ENCODE measurements around the gene G0S2.

Gene G0S2

GRCh38 chr1:209667103-209667502 lies 8.1 kb upstream of the G0S2 start:
- Histone ChIP-seq H3K9me3 (ENCODE audit: severe bottlenecking) (no peaks in the 10 kb centered on the region), H3K36me3 (ENCODE audit: low read depth) (no peaks in the 10 kb centered on the region), H3K4me3 (ENCODE audit: severe bottlenecking) (no peak overlapping the region), H3K27me3 (ENCODE audit: insufficient read depth, poor library complexity, severe bottlenecking) (no peaks in the 10 kb centered on the region), H3K27ac (ENCODE audit: poor library complexity, severe bottlenecking) (no peak overlapping the region), H3K4me1 (ENCODE audit: insufficient read depth, poor library complexity, severe bottlenecking) (peaks cover 3% of the 10 kb centered on the region)
- no peak for TF ChIP-seq CTCF (IDR thresholded peaks at IDR 0.05; ENCODE audit: poor library complexity, severe bottlenecking)
- DNase-seq (ENCODE audit: low spot score) = no peak
- ATAC-seq (ENCODE audit: low read depth) = no peak

GRCh38 chr1:209667708-209668107 lies 7.5 kb upstream of the G0S2 start:
- no peaks in the 10 kb centered on the region for H3K36me3 ChIP-seq (ENCODE audit: low read depth)
- no peak overlapping the region for H3K4me3 ChIP-seq (ENCODE audit: severe bottlenecking)
- H3K27me3 ChIP-seq (ENCODE audit: insufficient read depth, poor library complexity, severe bottlenecking) = no peaks in the 10 kb centered on the region
- ATAC-seq (ENCODE audit: low read depth) = no peak
- H3K9me3 ChIP-seq (ENCODE audit: severe bottlenecking) = no peaks in the 10 kb centered on the region
- no peak overlapping the region for H3K27ac ChIP-seq (ENCODE audit: poor library complexity, severe bottlenecking)
- H3K4me1 ChIP-seq (ENCODE audit: insufficient read depth, poor library complexity, severe bottlenecking) = peaks cover 3% of the 10 kb centered on the region
- no peak for DNase-seq (ENCODE audit: low spot score)
- no peak for TF ChIP-seq CTCF (IDR thresholded peaks at IDR 0.05; ENCODE audit: poor library complexity, severe bottlenecking)

GRCh38 chr1:209670441-209671082 lies 4.7 kb upstream of the G0S2 start:
- TF ChIP-seq CTCF (IDR thresholded peaks at IDR 0.05; ENCODE audit: poor library complexity, severe bottlenecking) = no peak
- H3K27me3 ChIP-seq (ENCODE audit: insufficient read depth, poor library complexity, severe bottlenecking) = no peaks in the 10 kb centered on the region
- H3K36me3 ChIP-seq (ENCODE audit: low read depth) = no peaks in the 10 kb centered on the region
- no peak for ATAC-seq (ENCODE audit: low read depth)
- no peak for DNase-seq (ENCODE audit: low spot score)
- no peak overlapping the region for H3K4me3 ChIP-seq (ENCODE audit: severe bottlenecking)
- peaks cover 14% of the 10 kb centered on the region for H3K4me1 ChIP-seq (ENCODE audit: insufficient read depth, poor library complexity, severe bottlenecking)
- no peak overlapping the region for H3K27ac ChIP-seq (ENCODE audit: poor library complexity, severe bottlenecking)
- no peaks in the 10 kb centered on the region for H3K9me3 ChIP-seq (ENCODE audit: severe bottlenecking)

- Histone ChIP-seq H3K4me1 (ENCODE audit: insufficient read depth, poor library complexity, severe bottlenecking) (peaks cover 14% of the 10 kb centered on the region), H3K27me3 (ENCODE audit: insufficient read depth, poor library complexity, severe bottlenecking) (no peaks in the 10 kb centered on the region), H3K4me3 (ENCODE audit: severe bottlenecking) (no peak overlapping the region), H3K27ac (ENCODE audit: poor library complexity, severe bottlenecking) (peak overlapping the region; percentile 17), H3K9me3 (ENCODE audit: severe bottlenecking) (no peaks in the 10 kb centered on the region), H3K36me3 (ENCODE audit: low read depth) (no peaks in the 10 kb centered on the region)
- DNase-seq (ENCODE audit: low spot score) = no peak
- peak; percentile 17; the same call in 1 of the 3 replicates for ATAC-seq (ENCODE audit: low read depth)
- TF ChIP-seq CTCF (IDR thresholded peaks at IDR 0.05; ENCODE audit: poor library complexity, severe bottlenecking) = no peak
Measured at GRCh38 chr1:209672705-209673630, 2.2 kb upstream of the G0S2 start.

Data from RWPE2 (cell line).